H1 (cell line): ENCODE data around the gene SPOCK2. TPM values are rescaled to one million over a fixed set of nuclear protein-coding genes. Genes with fewer than 3 reads are reported as not detected.

ENCODE experiments used
- CTCF ChIA-PET: fragments of 300-600 bp; sonication (Branson Sonifier 250); formaldehyde crosslinking; loops from one replicate; lab custom pipeline; 2021; ENCODE audit not compliant: partially characterized antibody; lab: Charles Lee
- POLR2A ChIA-PET: fragments of 300-600 bp; sonication (Branson Sonifier 250); formaldehyde crosslinking; loops from one replicate; lab custom pipeline; 2021; ENCODE audit warnings: inconsistent platforms; ENCODE audit not compliant: partially characterized antibody; lab: Charles Lee
- DNase-seq, 2 experiments: peaks; one replicate each; pipeline versions ENCODE4 v3.0.0 to v3.0.0-alpha.2; 2010 to 2022; ENCODE audit warnings: low spot score in 2 of 2, low read depth in 1 of 2, mixed read lengths in 1 of 2
- FAIRE-seq: peaks from 2 replicates; lab custom pipeline; 2011; peaks lifted over from hg19 to GRCh38; lab: Jason Lieb, UNC
- H2AFZ ChIP-seq: 2 replicates; pipeline ENCODE4 v1.8.1; 2012; ENCODE audit warnings: low read length, inconsistent platforms
- H2AK5ac ChIP-seq: 2 replicates; pipeline ENCODE4 v1.6.1; 2013; ENCODE audit warnings: low read depth, low read length
- H2BK120ac ChIP-seq: replicated peaks from 2 replicates; pipeline ENCODE3; 2013; ENCODE audit warnings: low read depth, low read length, inconsistent platforms
- H2BK12ac ChIP-seq: 2 replicates; pipeline ENCODE4 v1.6.1; 2013; ENCODE audit warnings: low read depth, low read length
- H2BK15ac ChIP-seq: 2 replicates; pipeline ENCODE4 v1.6.1; 2013; ENCODE audit warnings: low read length
- H2BK20ac ChIP-seq: 2 replicates; pipeline ENCODE4 v1.6.1; 2013; ENCODE audit warnings: low read length
- H2BK5ac ChIP-seq: 2 replicates; pipeline ENCODE4 v1.6.1; 2013; ENCODE audit warnings: low read depth, low read length
- H3K14ac ChIP-seq: 2 replicates; pipeline ENCODE4 v1.6.1; 2013; ENCODE audit warnings: inconsistent platforms; ENCODE audit not compliant: insufficient read length
- H3K18ac ChIP-seq: 2 replicates; pipeline ENCODE4 v1.6.1; 2013; ENCODE audit warnings: low read length; ENCODE audit errors: extremely low read depth
- H3K23ac ChIP-seq: 2 replicates; pipeline ENCODE4 v1.6.1; 2013; ENCODE audit warnings: inconsistent platforms; ENCODE audit not compliant: insufficient read length
- H3K23me2 ChIP-seq: 2 replicates; pipeline ENCODE4 v1.6.1; 2013; ENCODE audit warnings: low read depth, low read length
- H3K27ac ChIP-seq: 2 replicates; pipeline ENCODE4 v1.6.1; 2011; ENCODE audit warnings: low read depth, low read length, inconsistent platforms
- H3K27me3 ChIP-seq, 4 experiments: replicated peaks in 1 of 4; 1 replicate in 1 of 4; 2 replicates in 3 of 4; pipeline versions ENCODE4 v1.6.1 to v1.8.1; 2011 to 2013; ENCODE audit warnings: low read length in 3 of 4, mild to moderate bottlenecking in 3 of 4, inconsistent platforms in 2 of 4, mixed read lengths in 2 of 4, moderate library complexity in 1 of 4; ENCODE audit not compliant: control insufficient read depth in 3 of 4, insufficient read depth in 3 of 4; ENCODE audit errors: extremely low read depth in 1 of 4
- H3K36me3 ChIP-seq, 4 experiments: 2 replicates each; pipeline versions ENCODE4 v1.6.1 to v1.8.1; 2011 to 2013; ENCODE audit warnings: mild to moderate bottlenecking in 4 of 4, low read length in 3 of 4, moderate library complexity in 2 of 4, control low read depth in 1 of 4, inconsistent platforms in 1 of 4; ENCODE audit not compliant: insufficient read depth in 4 of 4, control insufficient read depth in 2 of 4
- H3K4ac ChIP-seq: replicated peaks from 2 replicates; pipeline ENCODE3; 2013; ENCODE audit warnings: low read length, low read depth, mixed read lengths, inconsistent platforms; ENCODE audit not compliant: insufficient read length
- H3K4me1 ChIP-seq, 4 experiments: replicated peaks in 1 of 4; 1 replicate in 1 of 4; 2 replicates in 3 of 4; pipeline versions ENCODE4 v1.6.1 to v1.8.1; 2011 to 2013; ENCODE audit warnings: low read length in 3 of 4, inconsistent platforms in 2 of 4, mixed read lengths in 1 of 4; ENCODE audit not compliant: insufficient read depth in 4 of 4, control insufficient read depth in 3 of 4
- H3K4me2 ChIP-seq, 2 experiments: 2 replicates each; pipeline versions ENCODE4 v1.6.1 to v1.8.1; 2011 to 2013; ENCODE audit warnings: low read depth in 2 of 2, low read length in 2 of 2, control low read depth in 1 of 2, inconsistent platforms in 1 of 2, mild to moderate bottlenecking in 1 of 2; ENCODE audit not compliant: insufficient read depth in 1 of 2
- H3K4me3 ChIP-seq, 4 experiments: fragments of 200-600, 300-600 bp in 1 of 4; sonication (generic), shearing (Covaris generic), sonication (Bioruptor Twin) in 1 of 4; 2 replicates each; pipeline versions ENCODE4 v1.5.1 to v1.8.1; 2011 to 2016; ENCODE audit warnings: low read length in 4 of 4, low read depth in 3 of 4, control low read depth in 2 of 4, inconsistent platforms in 2 of 4, mild to moderate bottlenecking in 2 of 4, mixed read lengths in 1 of 4, moderate library complexity in 1 of 4; ENCODE audit not compliant: insufficient read depth in 2 of 4; ENCODE audit errors: extremely low read depth in 1 of 4
- H3K56ac ChIP-seq: replicated peaks from 2 replicates; pipeline ENCODE3; 2013; ENCODE audit warnings: low read depth, mild to moderate bottlenecking, mixed read lengths, low read length, inconsistent platforms; ENCODE audit not compliant: insufficient read length
- H3K79me1 ChIP-seq: 2 replicates; pipeline ENCODE4 v1.6.1; 2013; ENCODE audit warnings: low read depth, low read length, control low read depth
- H3K79me2 ChIP-seq, 2 experiments: 2 replicates each; pipeline versions ENCODE4 v1.6.1 to v1.8.1; 2012 to 2013; ENCODE audit warnings: low read length in 2 of 2, mild to moderate bottlenecking in 2 of 2, inconsistent platforms in 1 of 2; ENCODE audit not compliant: insufficient read depth in 2 of 2, control insufficient read depth in 1 of 2
- H3K9ac ChIP-seq, 4 experiments: replicated peaks in 1 of 4; 1 replicate in 1 of 4; 2 replicates in 3 of 4; pipeline versions ENCODE4 v1.6.1 to v1.8.1; 2011 to 2013; ENCODE audit warnings: low read depth in 3 of 4, low read length in 3 of 4, control low read depth in 2 of 4, mild to moderate bottlenecking in 2 of 4, moderate library complexity in 2 of 4, inconsistent platforms in 1 of 4; ENCODE audit errors: extremely low read depth in 1 of 4
- H3K9me3 ChIP-seq, 2 experiments: 2 replicates each; pipeline versions ENCODE4 v1.6.1 to v1.8.1; 2012 to 2013; ENCODE audit warnings: mild to moderate bottlenecking in 2 of 2, moderate library complexity in 2 of 2, control low read depth in 1 of 2, inconsistent platforms in 1 of 2, low read depth in 1 of 2, low read length in 1 of 2, mixed read lengths in 1 of 2; ENCODE audit not compliant: insufficient read depth in 2 of 2
- H4K20me1 ChIP-seq, 2 experiments: replicated peaks in 1 of 2; 2 replicates each; pipeline versions ENCODE3 to v1.8.1; 2011 to 2013; ENCODE audit warnings: inconsistent platforms in 2 of 2, low read length in 2 of 2, mild to moderate bottlenecking in 1 of 2; ENCODE audit not compliant: insufficient read depth in 2 of 2, control insufficient read depth in 1 of 2
- H4K5ac ChIP-seq: 2 replicates; pipeline ENCODE4 v1.6.1; 2013; ENCODE audit warnings: low read length, low read depth, mixed read lengths, inconsistent platforms; ENCODE audit not compliant: insufficient read length
- H4K8ac ChIP-seq: 2 replicates; pipeline ENCODE4 v1.8.0; 2013; ENCODE audit warnings: mild to moderate bottlenecking, moderate library complexity, low read length, inconsistent platforms; ENCODE audit not compliant: insufficient read depth; ENCODE audit errors: extremely low read depth
- H4K91ac ChIP-seq: replicated peaks from 2 replicates; pipeline ENCODE3; 2013; ENCODE audit warnings: low read length, mixed read lengths, inconsistent platforms; ENCODE audit not compliant: insufficient read length
- BRCA1 ChIP-seq: IDR thresholded peaks from 2 replicates; pipeline ENCODE4 v1.6.1; 2012; ENCODE audit warnings: low read depth, low read length, improper control_type of control experiment
- CHD2 ChIP-seq: IDR thresholded peaks from 2 replicates; pipeline ENCODE4 v1.6.1; 2012; ENCODE audit warnings: low read length, improper control_type of control experiment
- E2F6 ChIP-seq: IDR thresholded peaks from 2 replicates; pipeline ENCODE4 v1.6.1; 2012; ENCODE audit warnings: inconsistent platforms
- MAFK ChIP-seq: IDR thresholded peaks from 2 replicates; pipeline ENCODE4 v1.6.1; 2012; ENCODE audit warnings: low read depth, mild to moderate bottlenecking, improper control_type of control experiment, low read length
- NANOG ChIP-seq: IDR thresholded peaks from 2 replicates; pipeline ENCODE4 v1.6.1; 2011; ENCODE audit warnings: low read length, low read depth, mild to moderate bottlenecking, inconsistent platforms; ENCODE audit not compliant: insufficient read depth, poor library complexity, severe bottlenecking
- PHF8 ChIP-seq: fragments of 200-600 bp; sonication (generic); conservative IDR thresholded peaks from 2 replicates; pipeline ENCODE4 v1.7.1; 2012; ENCODE audit warnings: low read depth, mild to moderate bottlenecking, inconsistent platforms, low read length, moderate library complexity
- RNF2 ChIP-seq: fragments of 200-900, 300-1000 bp; sonication (generic); IDR thresholded peaks from 2 replicates; pipeline ENCODE4 v1.7.1; 2016; ENCODE audit warnings: borderline replicate concordance, low read depth, mild to moderate bottlenecking, antibody characterized with exemption, low read length; ENCODE audit not compliant: poor library complexity, severe bottlenecking; ENCODE audit errors: missing control alignments
- RXRA ChIP-seq: IDR thresholded peaks from 2 replicates; pipeline ENCODE4 v1.6.1; 2011; ENCODE audit warnings: low read depth, mild to moderate bottlenecking, low read length, moderate library complexity; ENCODE audit not compliant: insufficient read depth
- SP1 ChIP-seq: IDR thresholded peaks from 2 replicates; pipeline ENCODE4 v1.6.1; 2011; ENCODE audit warnings: low read depth, low read length
- SP4 ChIP-seq: IDR thresholded peaks from 2 replicates; pipeline ENCODE4 v1.6.1; 2012; ENCODE audit warnings: low read length, inconsistent platforms
- TAF7 ChIP-seq: optimal IDR thresholded peaks from 2 replicates; pipeline ENCODE3; 2011; ENCODE audit warnings: low read depth, mild to moderate bottlenecking, inconsistent platforms, low read length, moderate library complexity, borderline replicate concordance
- TBP ChIP-seq: IDR thresholded peaks from 2 replicates; pipeline ENCODE4 v1.6.1; 2011; ENCODE audit warnings: low read depth, low read length, improper control_type of control experiment
- WGBS, 2 experiments: shearing (Covaris generic) in 1 of 2; methylation state at CpG; one replicate each; pipeline versions ENCODE4 v1.1.6 to v1.1.7; 2013 to 2015; ENCODE audit warnings: low lambda C conversion rate in 2 of 2, mixed read lengths in 2 of 2, inconsistent platforms in 1 of 2, low coverage in 1 of 2, missing lambda C conversion rate in 1 of 2; ENCODE audit not compliant: insufficient replicate concordance in 2 of 2, insufficient coverage in 1 of 2, insufficient read length in 1 of 2; ENCODE audit errors: extremely low coverage in 1 of 2, missing lambda C conversion rate in 1 of 2; 5-methylcytosine and 5-hydroxymethylcytosine counted together
- polyA plus RNA-seq, 7 experiments: library from polyadenylated mRNA; depleted of rRNA in 3 of 7; stranded (reverse) in 5 of 7; unstranded in 2 of 7; fragments of >200 nt in 5 of 7; fragments of 200-250 nt in 2 of 7; gene quantifications; 1 replicate in 5 of 7; 2 replicates in 1 of 7; 4 replicates in 1 of 7; pipeline versions ENCODE4 v1.2.1 to v1.2.3, GENCODE V29; 2011 to 2013; ENCODE audit warnings: missing spikeins in 2 of 7, mixed read lengths in 2 of 7
- total RNA-seq: library from RNA; stranded (reverse); fragmentation: NEBNext Ultra II Directional; extraction: Animal tissue kit (Norgen Biotek cat#: 25700); gene quantifications from 2 replicates; pipeline ENCODE4 v1.2.1, GENCODE V29; 2021
- TF ChIP-seq, protein P1 (sequence below): IDR thresholded peaks from 2 replicates; pipeline ENCODE4 v1.6.1; 2012; ENCODE audit warnings: inconsistent platforms

SPOCK2 gene
- total and polyA plus RNA-seq, 2 of the 8 experiments (the other 6 are each of a cell fraction or from before 2014, with no cell fraction given) = 1.5 to 1.9 TPM

- Histone ChIP-seq H3K79me2 (no peaks in the 10 kb centered on the region), H3K9ac (no peak overlapping the region), H3K23ac (no peak overlapping the region), H3K36me3 (no peaks in the 10 kb centered on the region), H3K4ac (no peak overlapping the region), H2BK12ac (no peak overlapping the region), H3K4me1 (peaks cover 0 to 4% (median 2%) of the 10 kb centered on the region in 4 experiments; a peak in 3 of 7 replicates), H3K4me3 (no peak overlapping the region), H2BK120ac (no peak overlapping the region), H3K4me2 (no peak overlapping the region), H3K56ac (no peak overlapping the region), H4K20me1 (no peaks in the 10 kb centered on the region), H3K27ac (no peak overlapping the region), H4K8ac (0 out of 2 replicates have a peak overlapping the region, but pooled peaks have one; percentile 4), H2BK5ac (no peak overlapping the region), H3K27me3 (0 out of 7 replicates have a peak, but pooled peaks cover 0 to 2% (median 0%) of the 10 kb centered on the region in 4 experiments), H2AK5ac (no peak overlapping the region), H4K5ac (no peak overlapping the region), H3K9me3 (no peaks in the 10 kb centered on the region), H3K14ac (no peak overlapping the region), H2BK20ac (no peak overlapping the region), H2AFZ (no peak overlapping the region), H3K18ac (no peak overlapping the region), H4K91ac (no peak overlapping the region), H2BK15ac (no peak overlapping the region), H3K23me2 (no peaks in the 10 kb centered on the region), H3K79me1 (no peaks in the 10 kb centered on the region)
- no peak for DNase-seq
- ChIA-PET CTCF (interaction anchor here (0.8 to 1.8 kb wide), 3 partner anchors 13 to 64 kb away, joined by 3 to 4 read pairs (median 4); no protein-coding TSS in a partner anchor), POLR2A (no interaction called here)
- 83% methylated on average over 12 of the region's 12 CpGs; no CpG with 5 or more reads in 1 of the 2 experiments for WGBS, 2 experiments
- no peak for FAIRE-seq
- no peak for TF ChIP-seq RXRA
- TF ChIP-seq MAFK = no peak
- no peak for TF ChIP-seq SP1
- TF ChIP-seq, protein P1, sequence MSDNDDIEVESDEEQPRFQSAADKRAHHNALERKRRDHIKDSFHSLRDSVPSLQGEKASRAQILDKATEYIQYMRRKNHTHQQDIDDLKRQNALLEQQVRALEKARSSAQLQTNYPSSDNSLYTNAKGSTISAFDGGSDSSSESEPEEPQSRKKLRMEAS = no peak
- TF ChIP-seq TAF7 = no peak
- no peak for TF ChIP-seq PHF8
- no peak for TF ChIP-seq NANOG
- no peak for TF ChIP-seq E2F6
- no peak for TF ChIP-seq CHD2
- no peak for TF ChIP-seq BRCA1
- TF ChIP-seq SP4 = no peak
- TF ChIP-seq RNF2 = no peak
- no peak for TF ChIP-seq TBP
Measured at GRCh38 chr10:72034040-72034499, 54.3 kb downstream of the SPOCK2 start.
